HG02943 (cell line): ENCODE measurements around the gene HOXA10.

Source experiments
- ATAC-seq: cut with Tn5 transposase; IDR thresholded peaks from one replicate; pipeline ENCODE4 v1.9.1; 2021; ENCODE audit warnings: mild to moderate bottlenecking, low read depth, moderate library complexity; ENCODE audit not compliant: unreplicated experiment

The HOXA10 gene

GRCh38 chr7:27168265-27168947 lies 5.7 kb downstream of the HOXA10 start:
- ATAC-seq = no peak

GRCh38 chr7:27167916-27168264 lies 6.2 kb downstream of the HOXA10 start:
- ATAC-seq = no peak

DNA sequence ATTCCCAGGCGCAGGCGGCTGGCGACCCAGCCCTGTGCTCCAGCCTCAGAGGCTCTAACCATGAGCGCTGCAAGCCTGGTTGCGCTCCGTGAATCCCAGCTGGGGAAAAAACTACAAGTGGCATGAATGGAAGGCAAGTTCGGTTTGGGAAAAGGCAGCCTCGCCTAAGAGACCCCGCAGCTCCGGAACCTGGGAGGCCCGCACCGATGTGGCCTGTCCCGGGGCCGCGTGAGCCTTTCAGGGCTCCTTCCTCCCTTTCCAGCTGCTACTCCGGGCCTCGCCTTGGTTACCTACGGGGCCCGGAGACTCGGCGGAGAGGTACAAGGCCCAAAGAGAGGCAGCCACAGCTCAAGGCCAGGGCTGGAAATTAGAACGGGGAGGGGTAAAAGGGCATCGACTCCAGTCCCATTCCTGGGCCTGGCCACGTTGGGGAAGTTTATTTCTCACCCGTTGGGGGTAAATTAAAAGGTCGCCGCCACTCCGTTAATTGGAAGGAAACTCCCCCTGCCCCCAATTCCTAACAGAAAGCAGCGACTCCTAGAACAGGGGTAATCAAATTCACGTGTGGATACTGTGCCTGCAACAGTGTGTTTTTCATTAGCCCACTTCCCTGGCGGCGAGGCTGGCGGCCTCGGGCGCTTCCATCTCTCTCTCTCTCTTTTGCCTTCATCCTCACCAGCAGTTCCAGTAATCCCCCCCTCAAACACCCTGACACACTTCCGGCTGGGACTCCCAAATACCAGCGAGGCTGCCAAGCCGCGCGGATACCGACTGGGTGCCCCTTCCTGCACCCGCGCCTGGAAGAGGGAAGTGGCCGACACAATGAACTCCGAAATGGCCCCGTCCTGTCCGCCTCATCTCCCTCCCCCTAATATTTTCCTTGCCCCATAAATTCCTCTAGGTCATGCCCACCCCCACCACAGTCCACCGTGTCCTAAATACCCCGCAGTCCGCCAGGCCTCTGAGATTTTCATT lies 7.3 kb downstream of the HOXA10 start:
- ATAC-seq = no peak

- no peak for ATAC-seq
Observed at GRCh38 chr7:27165996-27166530, 8.1 kb downstream of the HOXA10 start.

GRCh38 chr7:27165089-27165995 lies 8.8 kb downstream of the HOXA10 start, which contains the start of gene HOXA9:
Gene HOXA9 (minus strand): TSS chr7:27165537. CDS start chr7:27165457, 80 bp downstream.
- ATAC-seq = no peak

DNA sequence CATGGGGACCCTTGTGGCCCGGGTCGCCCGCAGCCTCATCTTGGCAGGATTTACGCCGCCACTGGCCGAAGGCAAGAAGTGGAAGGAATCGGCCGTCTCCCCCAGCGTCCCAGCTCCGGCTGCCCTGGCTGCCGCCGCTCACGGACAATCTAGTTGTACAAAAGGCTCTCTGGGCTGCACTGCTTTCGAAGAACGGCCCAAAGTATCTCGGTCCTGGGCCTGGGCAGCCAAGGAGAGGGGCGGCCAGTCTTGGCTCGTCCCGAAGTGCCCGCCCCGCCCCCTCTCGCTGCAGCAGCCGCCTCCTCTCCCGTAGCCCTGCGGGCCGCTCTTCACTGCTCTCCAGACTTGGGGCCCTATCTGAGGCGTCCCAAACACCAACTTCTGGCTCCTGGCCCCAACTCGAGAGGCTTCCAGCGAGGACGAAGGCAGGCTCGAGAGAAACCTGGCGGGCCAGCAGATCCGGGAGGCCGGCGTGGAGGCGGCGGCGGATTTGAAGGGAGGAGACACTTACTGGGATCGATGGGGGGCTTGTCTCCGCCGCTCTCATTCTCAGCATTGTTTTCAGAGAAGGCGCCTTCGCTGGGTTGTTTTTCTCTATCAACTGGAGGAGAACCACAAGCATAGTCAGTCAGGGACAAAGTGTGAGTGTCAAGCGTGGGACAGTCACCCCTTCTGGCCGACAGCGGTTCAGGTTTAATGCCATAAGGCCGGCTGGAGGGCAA lies 9.6 kb downstream of the HOXA10 start:
- ATAC-seq = no peak

DNA sequence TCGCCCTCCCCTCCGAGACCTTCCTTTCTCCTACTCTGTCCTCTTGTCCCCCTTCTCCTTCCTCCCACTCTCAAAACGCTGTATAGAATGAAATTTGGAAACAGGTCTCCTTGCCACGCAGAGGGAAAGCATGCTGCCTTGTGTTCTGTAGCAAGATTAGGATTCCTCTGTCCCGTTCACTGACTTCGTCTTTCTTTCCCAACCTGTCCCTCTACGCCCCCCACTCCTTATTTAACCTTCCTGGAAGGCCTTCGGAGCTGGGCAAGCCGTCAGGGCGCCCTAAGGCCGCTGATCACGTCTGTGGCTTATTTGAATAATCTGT lies 10.1 kb downstream of the HOXA10 start:
- ATAC-seq = no peak

DNA sequence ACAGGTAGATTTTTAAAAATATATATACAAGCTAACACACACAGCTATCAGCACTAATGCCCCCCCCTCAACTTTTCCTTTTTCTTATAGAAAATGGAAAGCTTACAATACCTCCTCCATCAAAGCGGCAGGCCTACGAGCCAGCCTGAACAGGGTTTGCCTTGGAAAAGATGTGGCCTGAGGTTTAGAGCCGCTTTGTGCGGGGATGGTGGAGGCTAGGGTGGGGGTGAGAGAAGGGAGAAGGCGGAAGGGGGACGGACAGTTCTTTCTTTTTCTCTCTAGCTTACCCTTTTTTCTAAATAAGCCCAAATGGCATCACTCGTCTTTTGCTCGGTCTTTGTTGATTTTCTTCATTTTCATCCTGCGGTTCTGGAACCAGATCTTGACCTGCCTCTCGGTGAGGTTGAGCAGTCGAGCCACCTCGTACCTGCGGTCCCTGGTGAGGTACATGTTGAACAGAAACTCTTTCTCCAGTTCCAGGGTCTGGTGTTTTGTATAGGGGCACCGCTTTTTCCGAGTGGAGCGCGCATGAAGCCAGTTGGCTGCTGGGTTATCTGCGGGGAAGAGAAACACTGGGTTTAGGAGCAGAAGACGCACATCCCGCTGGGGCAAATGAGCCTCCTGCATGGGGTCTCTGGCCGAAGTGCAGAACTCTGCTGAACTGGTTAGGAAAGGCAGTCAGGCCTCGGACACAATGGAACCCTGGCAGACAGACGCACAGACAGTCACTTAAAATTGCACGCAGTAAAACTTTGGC lies 10.7 kb downstream of the HOXA10 start:
- ATAC-seq = no peak

DNA sequence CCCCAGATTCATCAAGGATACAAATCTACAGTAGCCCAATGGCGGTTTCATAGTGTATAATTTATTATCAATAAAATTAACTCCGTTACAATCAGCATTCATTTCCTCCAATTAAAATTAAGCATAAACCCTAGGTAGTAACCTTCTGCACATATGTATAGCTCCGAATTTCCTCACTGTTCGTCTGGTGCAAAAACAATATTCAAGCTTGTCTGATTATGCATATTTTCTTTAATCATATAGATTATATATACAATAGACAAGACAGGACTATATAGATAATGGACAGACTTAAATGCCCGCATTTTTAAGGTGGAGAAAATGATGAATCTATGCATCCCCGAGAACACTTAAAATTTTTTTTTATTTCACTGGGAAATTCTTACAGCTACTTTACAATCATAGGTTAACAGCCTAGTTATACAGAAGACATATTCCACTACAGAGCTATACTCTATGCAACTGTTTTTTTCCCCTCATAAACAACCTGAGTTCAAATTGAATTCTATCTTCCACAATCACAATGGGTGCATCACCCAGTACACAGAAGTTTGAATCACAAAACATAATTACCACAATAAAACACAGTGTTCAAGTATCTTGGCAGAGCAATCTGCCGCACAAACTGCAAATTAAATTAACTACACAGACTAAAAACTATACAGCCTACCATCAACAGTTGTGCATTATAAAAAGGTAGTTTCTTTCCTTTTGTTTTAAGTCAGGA lies 11.4 kb downstream of the HOXA10 start:
- ATAC-seq = no peak

DNA sequence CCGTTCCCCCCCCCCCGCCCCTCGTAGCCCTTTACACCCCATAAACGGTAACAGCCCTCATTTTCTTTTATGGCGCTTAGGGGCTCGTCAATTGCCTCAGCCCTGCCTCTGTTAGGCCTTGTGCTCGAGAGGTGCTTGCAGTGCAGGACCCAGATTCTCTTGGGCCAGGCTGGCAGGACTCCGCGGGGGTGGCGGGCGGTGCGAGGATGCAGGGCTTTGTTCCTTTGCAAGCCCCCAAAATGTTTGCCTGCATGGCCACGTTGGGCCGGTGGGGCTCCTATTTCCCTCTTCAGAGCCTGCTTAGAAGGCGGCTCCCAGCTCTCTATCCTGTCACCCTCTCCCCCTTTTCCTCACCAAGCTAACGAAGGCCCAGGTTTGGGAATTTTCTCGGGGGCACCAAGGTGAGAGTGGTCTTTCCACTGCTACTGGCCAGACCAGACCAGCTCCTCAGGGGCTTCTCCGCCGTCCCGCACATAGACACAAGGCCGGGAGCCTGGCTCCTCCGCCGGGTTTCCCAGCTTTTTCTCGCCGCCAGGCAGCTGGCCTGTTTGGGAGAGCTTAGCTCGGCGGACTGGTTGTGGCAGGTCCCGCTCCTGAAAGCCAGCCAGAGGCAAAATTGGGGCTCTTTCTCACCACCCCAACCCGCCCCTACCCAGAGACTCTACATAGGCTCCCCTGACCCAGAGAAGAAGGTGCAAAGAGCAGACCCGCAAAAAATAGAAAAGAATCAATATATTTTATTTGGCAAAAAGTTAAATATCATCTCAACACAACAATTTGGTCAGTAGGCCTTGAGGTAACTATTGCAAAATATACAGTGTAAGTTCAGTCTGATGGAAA lies 12.2 kb downstream of the HOXA10 start:
- ATAC-seq = no peak

DNA sequence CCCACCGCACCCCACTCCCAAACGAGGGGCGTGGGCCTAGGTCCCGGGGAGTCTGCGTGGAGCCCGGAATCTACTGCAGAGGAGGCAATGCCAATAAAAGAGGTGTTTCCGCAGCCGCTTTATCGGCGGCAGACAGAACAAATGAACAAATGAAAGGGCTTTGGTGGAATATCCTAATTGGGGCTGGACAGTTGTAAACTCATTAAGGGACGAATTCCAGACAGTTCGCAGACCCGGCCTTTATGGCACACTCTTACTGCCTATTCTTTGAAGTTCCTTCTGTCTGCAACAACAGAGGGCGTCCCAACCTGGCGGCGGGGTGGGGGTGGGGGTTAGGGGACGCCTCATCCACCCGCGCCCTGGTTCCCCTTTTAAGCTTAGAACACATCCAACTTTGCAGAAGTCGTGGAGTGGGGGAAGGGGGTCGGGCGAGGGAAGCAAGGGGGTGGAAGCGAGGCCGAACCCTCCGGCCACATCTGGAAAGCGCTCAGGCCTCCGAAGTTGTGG lies 12.9 kb downstream of the HOXA10 start:
- no peak for ATAC-seq

DNA sequence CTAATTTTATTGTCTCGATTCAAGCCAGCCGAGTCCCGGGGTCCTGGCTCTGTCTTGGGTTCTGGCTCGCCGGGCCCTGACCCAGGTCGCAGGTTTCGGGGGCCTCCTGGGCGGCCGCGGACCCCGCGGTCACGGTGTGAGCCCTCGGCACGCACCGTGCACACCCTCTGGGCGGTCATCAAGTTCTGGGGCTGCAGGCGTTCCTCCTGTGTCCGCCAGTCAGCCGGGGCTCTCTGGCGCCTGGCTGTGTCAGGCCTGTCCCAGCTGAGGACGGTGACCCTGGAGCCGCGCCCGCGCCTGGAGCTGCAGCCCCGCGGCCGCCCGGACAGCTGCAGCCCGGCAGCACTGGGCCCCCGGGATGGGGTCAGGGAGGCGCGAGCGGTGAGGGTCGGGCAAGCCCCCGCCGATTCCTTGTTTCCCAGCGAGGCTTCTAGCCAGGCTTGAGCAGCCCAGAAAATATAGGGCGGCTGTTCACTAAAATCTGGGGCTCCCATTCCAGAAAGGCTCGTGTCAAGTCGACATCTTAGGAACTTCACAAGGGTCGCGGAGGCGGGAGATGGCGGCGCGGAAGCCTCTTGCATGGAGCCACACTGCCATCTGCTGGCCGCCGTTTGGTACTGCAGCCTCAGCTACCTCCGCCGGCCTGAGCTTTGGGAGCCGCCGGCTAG lies 13.4 kb downstream of the HOXA10 start:
- ATAC-seq = no peak

GRCh38 chr7:27160145-27160545 lies 14.0 kb downstream of the HOXA10 start:
- no peak for ATAC-seq

DNA sequence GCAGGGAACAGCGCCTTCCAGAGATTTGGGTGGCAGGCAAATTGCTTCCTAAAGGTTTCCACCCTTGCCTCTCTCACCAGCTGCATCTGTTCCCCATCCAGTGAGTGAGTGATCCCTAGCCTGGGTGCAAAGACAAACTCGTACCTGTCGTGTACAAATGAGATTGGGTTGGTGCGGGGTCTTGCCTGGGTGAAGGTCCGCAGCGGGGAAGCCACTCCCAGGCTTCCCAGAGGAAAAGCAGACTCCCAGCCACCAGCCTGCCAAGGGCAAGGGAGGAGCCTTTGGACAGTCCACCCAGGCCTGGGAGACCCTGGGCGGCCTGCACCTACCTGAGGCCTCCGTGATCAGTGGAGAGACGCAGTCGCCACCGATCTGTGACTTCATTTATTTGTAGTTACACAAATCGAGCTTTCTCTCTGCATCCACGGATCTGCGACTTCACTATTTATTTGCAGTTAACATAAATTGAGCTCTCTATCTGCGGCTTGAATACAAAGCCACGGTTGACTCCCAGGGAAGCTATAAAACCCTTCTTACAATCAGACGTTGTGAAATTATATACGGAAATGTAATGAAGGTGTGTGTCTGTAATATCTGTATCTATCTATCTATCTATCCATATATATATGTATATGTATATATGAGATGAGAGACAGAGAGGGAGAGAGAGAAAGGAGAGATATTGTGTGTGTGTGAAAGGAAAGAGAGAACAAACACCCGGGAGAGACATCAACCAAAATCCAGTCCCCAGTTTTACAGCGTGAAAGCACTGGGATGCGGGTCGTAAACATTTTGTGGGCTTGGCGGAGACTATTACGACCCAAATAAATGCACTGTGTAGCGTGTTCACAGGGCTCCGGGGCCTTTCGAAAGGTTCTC lies 14.6 kb downstream of the HOXA10 start:
- no peak for ATAC-seq

- no peak for ATAC-seq
Observed at GRCh38 chr7:27158436-27159265, 15.5 kb downstream of the HOXA10 start.
